Keratinocyte (primary cell): ENCODE measurements around the gene DOCK3.

Source experiments
- CTCF ChIP-seq, 3 experiments: IDR thresholded peaks in 1 of 3; conservative IDR thresholded peaks in 1 of 3; optimal IDR thresholded peaks in 1 of 3; 2 replicates in 2 of 3; 3 replicates in 1 of 3; pipeline versions ENCODE3 to v1.5.1; 2011; ENCODE audit warnings: low read length in 3 of 3, mild to moderate bottlenecking in 3 of 3, moderate library complexity in 2 of 3, control low read depth in 1 of 3, inconsistent platforms in 1 of 3; ENCODE audit not compliant: insufficient read depth in 2 of 3; ENCODE audit errors: extremely low read depth in 1 of 3
- EZH2 ChIP-seq: IDR thresholded peaks from one replicate; pipeline ENCODE4 v1.6.1; 2012; ENCODE audit warnings: inconsistent platforms, mild to moderate bottlenecking, low read length, moderate library complexity

- TF ChIP-seq CTCF (optimal IDR thresholded peaks at IDR 0.05 in 1 of 3, IDR thresholded peaks at IDR 0.05 in 1 of 3, conservative IDR thresholded peaks at IDR 0.05 in 1 of 3; ENCODE audit: extremely low read depth in 1 of 3, insufficient read depth in 2 of 3, low read length in 3 of 3) (no peak), EZH2 (no peak)
These were observed 349.4 kb downstream of the DOCK3 start for GRCh38 chr3:51024121-51024520.
